PC-9 (cell line): ENCODE data around the gene CACNA2D1. TPM values are rescaled to one million over a fixed set of nuclear protein-coding genes. Genes with fewer than 3 reads are reported as not detected.

Experiments used
- BruUV-seq: library from RNA; stranded (reverse); fragments of 400-500 nt; replicated peaks from 2 replicates; lab custom pipeline; 2021; lab: Mats Ljungman, UMichigan
- CTCF ChIA-PET: fragments of 300-600 bp; sonication (Branson Sonifier 250); formaldehyde crosslinking; loops from one replicate; lab custom pipeline; 2022; ENCODE audit warnings: antibody characterized with exemption; lab: Charles Lee
- POLR2A ChIA-PET: fragments of 300-600 bp; sonication (Branson Sonifier 250); formaldehyde crosslinking; loops from one replicate; lab custom pipeline; 2022; ENCODE audit warnings: antibody characterized with exemption; ENCODE audit not compliant: unreplicated experiment; lab: Charles Lee
- DNase-seq, 2 experiments: peaks; one replicate each; pipeline versions ENCODE4 v3.0.0 to v3.0.0-alpha.2; 2015 to 2022; ENCODE audit warnings: mixed read lengths in 1 of 2
- H2AFZ ChIP-seq: fragments of 200-600 bp; sonication (generic); 2 replicates; pipeline ENCODE4 v1.8.1; 2017; ENCODE audit warnings: antibody characterized with exemption
- H3F3A ChIP-seq: fragments of 200-600 bp; sonication (generic); 2 replicates; pipeline ENCODE4 v1.8.1; 2017; ENCODE audit warnings: antibody characterized with exemption, mild to moderate bottlenecking, low read depth; ENCODE audit not compliant: insufficient read depth
- H3K27ac ChIP-seq: fragments of 200-600 bp; sonication (generic); 2 replicates; pipeline ENCODE4 v1.6.1; 2016; ENCODE audit warnings: mixed run types
- H3K27me3 ChIP-seq: fragments of 200-600 bp; sonication (generic); 2 replicates; pipeline ENCODE4 v1.6.1; 2016; ENCODE audit warnings: low read depth, mixed run types; ENCODE audit not compliant: insufficient read depth
- H3K36me3 ChIP-seq: fragments of 200-600 bp; sonication (generic); 2 replicates; pipeline ENCODE4 v1.6.1; 2016; ENCODE audit warnings: low read depth, mixed run types
- H3K4me1 ChIP-seq: fragments of 200-600 bp; sonication (generic); replicated peaks from 2 replicates; pipeline ENCODE4 v1.6.1; 2016; ENCODE audit warnings: mixed run types; ENCODE audit not compliant: insufficient read depth
- H3K4me2 ChIP-seq: fragments of 200-600 bp; sonication (generic); 2 replicates; pipeline ENCODE4 v1.6.1; 2017; ENCODE audit warnings: mixed run types
- H3K4me3 ChIP-seq: fragments of 200-600 bp; sonication (generic); 2 replicates; pipeline ENCODE4 v1.6.1; 2016; ENCODE audit warnings: mixed run types
- H3K79me2 ChIP-seq: fragments of 200-600 bp; sonication (generic); 2 replicates; pipeline ENCODE4 v1.6.1; 2017; ENCODE audit warnings: low read depth, mixed run types
- H3K9me2 ChIP-seq: fragments of 200-600 bp; sonication (generic); 2 replicates; pipeline ENCODE4 v1.8.1; 2017; ENCODE audit warnings: mild to moderate bottlenecking; ENCODE audit not compliant: insufficient read depth
- H3K9me3 ChIP-seq: fragments of 200-600 bp; sonication (generic); 2 replicates; pipeline ENCODE4 v1.8.1; 2016; ENCODE audit warnings: low read depth; ENCODE audit not compliant: insufficient read depth
- H4K20me1 ChIP-seq: fragments of 200-600 bp; sonication (generic); 2 replicates; pipeline ENCODE4 v1.8.1; 2017; ENCODE audit not compliant: insufficient read depth
- CTCF ChIP-seq: fragments of 200-600 bp; sonication (generic); conservative IDR thresholded peaks from 2 replicates; pipeline ENCODE4 v1.6.1; 2017; ENCODE audit warnings: mixed run types, antibody characterized with exemption, mild to moderate bottlenecking, moderate library complexity
- EZH2 ChIP-seq: fragments of 200-600 bp; sonication (generic); IDR thresholded peaks from 2 replicates; pipeline ENCODE4 v1.8.0; 2017; ENCODE audit warnings: antibody characterized with exemption, low read depth
- intact Hi-C: fragments of 100-400 bp; cut with micrococcal nuclease; formaldehyde crosslinking; loops from one replicate; pipeline ENCODE4 v1.10.0; 2022; ENCODE audit not compliant: unreplicated experiment
- total RNA-seq: library from RNA; stranded (reverse); gene quantifications from 2 replicates; pipeline ENCODE4 v1.2.3, GENCODE V29; 2021

The CACNA2D1 gene
- total RNA-seq, 1 experiment from 2014 or later = 3.2 TPM

GRCh38 chr7:81949306-81949705 lies 494.3 kb downstream of the CACNA2D1 start:
- Histone ChIP-seq H3K4me2 (no peak overlapping the region), H3K9me2 (no peaks in the 10 kb centered on the region; the same call in 1 of the 2 replicates), H3K4me1 (no peaks in the 10 kb centered on the region), H3K27me3 (no peaks in the 10 kb centered on the region), H3K79me2 (no peaks in the 10 kb centered on the region), H3F3A (no peaks in the 10 kb centered on the region), H4K20me1 (no peaks in the 10 kb centered on the region), H3K9me3 (no peaks in the 10 kb centered on the region), H3K4me3 (no peak overlapping the region), H2AFZ (no peak overlapping the region), H3K36me3 (no peaks in the 10 kb centered on the region), H3K27ac (no peak overlapping the region)
- ChIA-PET CTCF (no interaction called here), POLR2A (no interaction called here)
- TF ChIP-seq CTCF = no peak
- TF ChIP-seq EZH2 = no peak
- BruUV-seq = no TSS peak
- intact Hi-C loops = no loop called here
- no peak for DNase-seq

- Histone ChIP-seq H3K36me3 (no peaks in the 10 kb centered on the region), H3F3A (no peaks in the 10 kb centered on the region), H3K9me3 (no peaks in the 10 kb centered on the region), H3K4me1 (no peaks in the 10 kb centered on the region), H3K4me3 (no peak overlapping the region), H2AFZ (no peak overlapping the region), H4K20me1 (no peaks in the 10 kb centered on the region), H3K27ac (no peak overlapping the region), H3K4me2 (no peak overlapping the region), H3K27me3 (no peaks in the 10 kb centered on the region), H3K9me2 (no peaks in the 10 kb centered on the region; the same call in 1 of the 2 replicates), H3K79me2 (no peaks in the 10 kb centered on the region)
- intact Hi-C loops = no loop called here
- CTCF ChIA-PET = no interaction called here
- BruUV-seq = no TSS peak
- POLR2A ChIA-PET = no interaction called here
- no peak for TF ChIP-seq CTCF
- no peak for TF ChIP-seq EZH2
- DNase-seq = no peak
These were observed 499.5 kb downstream of the CACNA2D1 start for GRCh38 chr7:81944058-81944457.

GRCh38 chr7:81937091-81937490 lies 506.5 kb downstream of the CACNA2D1 start:
- H3K9me3 ChIP-seq = no peaks in the 10 kb centered on the region
- no peak for TF ChIP-seq CTCF
- no peak for TF ChIP-seq EZH2
- no peaks in the 10 kb centered on the region for H3F3A ChIP-seq
- intact Hi-C loops = no loop called here
- H3K9me2 ChIP-seq = no peaks in the 10 kb centered on the region
- no peak overlapping the region for H3K4me2 ChIP-seq
- no peak overlapping the region for H3K4me3 ChIP-seq
- no peaks in the 10 kb centered on the region for H4K20me1 ChIP-seq
- no peak overlapping the region for H3K27ac ChIP-seq
- no peaks in the 10 kb centered on the region for H3K79me2 ChIP-seq
- H3K36me3 ChIP-seq = no peaks in the 10 kb centered on the region
- POLR2A ChIA-PET = no interaction called here
- no peaks in the 10 kb centered on the region for H3K4me1 ChIP-seq
- DNase-seq = no peak
- CTCF ChIA-PET = no interaction called here
- no peaks in the 10 kb centered on the region for H3K27me3 ChIP-seq
- BruUV-seq = no TSS peak
- no peak overlapping the region for H2AFZ ChIP-seq
